A673 (cell line): ENCODE measurements around the gene TMX3. TPM values are rescaled to one million over a fixed set of nuclear protein-coding genes. Genes with fewer than 3 reads are reported as not detected.

Experiments used
- BruUV-seq: library from RNA; stranded (reverse); fragments of 400-500 nt; replicated peaks from 2 replicates; lab custom pipeline; 2021; lab: Mats Ljungman, UMichigan
- CTCF ChIA-PET: fragments of 300-600 bp; sonication (Branson Sonifier 250); formaldehyde crosslinking; loops from one replicate; lab custom pipeline; 2022; ENCODE audit warnings: antibody characterized with exemption; lab: Charles Lee
- POLR2A ChIA-PET: fragments of 300-600 bp; sonication (Branson Sonifier 250); formaldehyde crosslinking; loops from one replicate; lab custom pipeline; 2022; ENCODE audit warnings: antibody characterized with exemption; ENCODE audit not compliant: low non-redundant PET; lab: Charles Lee
- DNase-seq: peaks from one replicate; pipeline ENCODE4 v3.0.0-alpha.2; 2015; ENCODE audit warnings: low spot score
- H3K27ac ChIP-seq: fragments of 200-600 bp; sonication (generic); 2 replicates; pipeline ENCODE4 v1.5.1; 2016; ENCODE audit warnings: mixed run types, low read depth, mild to moderate bottlenecking, mixed read lengths, antibody characterized with exemption, low read length; ENCODE audit not compliant: poor library complexity, severe bottlenecking
- H3K27me3 ChIP-seq: fragments of 200-600 bp; sonication (generic); replicated peaks from 2 replicates; pipeline ENCODE4 v1.6.1; 2017; ENCODE audit warnings: mixed run types, low read depth, mild to moderate bottlenecking, mixed read lengths, antibody characterized with exemption, low read length; ENCODE audit not compliant: insufficient read depth, poor library complexity
- H3K36me3 ChIP-seq: fragments of 200-600 bp; sonication (generic); 2 replicates; pipeline ENCODE4 v1.6.1; 2016; ENCODE audit warnings: mixed run types, mild to moderate bottlenecking, mixed read lengths, antibody characterized with exemption, low read length; ENCODE audit not compliant: insufficient read depth, poor library complexity, severe bottlenecking
- H3K4me1 ChIP-seq: fragments of 200-600 bp; sonication (generic); 2 replicates; pipeline ENCODE4 v1.6.1; 2017; ENCODE audit warnings: mixed run types, mild to moderate bottlenecking, mixed read lengths, antibody characterized with exemption, low read length; ENCODE audit not compliant: insufficient read depth, poor library complexity, severe bottlenecking
- H3K4me3 ChIP-seq: fragments of 200-600 bp; sonication (generic); 2 replicates; pipeline ENCODE4 v1.5.1; 2016; ENCODE audit warnings: low read depth, mixed run types, mild to moderate bottlenecking, mixed read lengths, low read length; ENCODE audit not compliant: poor library complexity, severe bottlenecking
- H3K9me3 ChIP-seq: fragments of 200-600 bp; sonication (generic); 2 replicates; pipeline ENCODE4 v1.6.1; 2016; ENCODE audit warnings: mixed run types, low read depth, mild to moderate bottlenecking, mixed read lengths, antibody characterized with exemption, low read length; ENCODE audit not compliant: poor library complexity, severe bottlenecking
- CTCF ChIP-seq: fragments of 300-800, 200-600 bp; sonication (generic); conservative IDR thresholded peaks from 2 replicates; pipeline ENCODE4 v1.5.1; 2017; ENCODE audit warnings: low read depth, mild to moderate bottlenecking, antibody characterized with exemption, low read length, moderate library complexity, mixed read lengths
- EZH2 ChIP-seq: fragments of 200-600 bp; sonication (generic); IDR thresholded peaks from 2 replicates; pipeline ENCODE4 v1.6.1; 2017; ENCODE audit warnings: borderline replicate concordance, low read depth, mild to moderate bottlenecking, mixed read lengths, antibody characterized with exemption, low read length; ENCODE audit not compliant: poor library complexity, severe bottlenecking
- intact Hi-C: fragments of 100-400 bp; cut with micrococcal nuclease; formaldehyde crosslinking; loops from one replicate; pipeline ENCODE4 v1.10.0; 2022; ENCODE audit not compliant: unreplicated experiment
- total RNA-seq: library from RNA; stranded (reverse); gene quantifications from 2 replicates; pipeline ENCODE4 v1.2.3, GENCODE V29; 2021

TMX3 gene
- total RNA-seq, 1 experiment from 2014 or later, result 56.0 TPM

- H3K36me3 ChIP-seq, result peaks cover 25% of the 10 kb centered on the region
- H3K27me3 ChIP-seq, result no peaks in the 10 kb centered on the region
- CTCF ChIA-PET, result no interaction called here
- no TSS peak for BruUV-seq
- H3K27ac ChIP-seq, result no peak overlapping the region
- intact Hi-C loops, result no loop called here
- no peak overlapping the region for H3K4me3 ChIP-seq
- TF ChIP-seq EZH2 (no peak), CTCF (no peak)
- no peaks in the 10 kb centered on the region for H3K9me3 ChIP-seq
- H3K4me1 ChIP-seq, result peaks cover 18% of the 10 kb centered on the region
- POLR2A ChIA-PET, result no interaction called here
- peak; percentile 22 for DNase-seq
Measured at GRCh38 chr18:68703326-68703725, 11.6 kb downstream of the TMX3 start.

GRCh38 chr18:68701353-68701752 is 13.6 kb downstream of the TMX3 start:
- Histone ChIP-seq H3K9me3 (no peaks in the 10 kb centered on the region), H3K27ac (no peak overlapping the region), H3K27me3 (no peaks in the 10 kb centered on the region), H3K4me1 (peaks cover 18% of the 10 kb centered on the region), H3K36me3 (peaks cover 33% of the 10 kb centered on the region), H3K4me3 (no peak overlapping the region)
- no TSS peak for BruUV-seq
- TF ChIP-seq CTCF, result no peak
- TF ChIP-seq EZH2, result no peak
- ChIA-PET POLR2A (no interaction called here), CTCF (no interaction called here)
- DNase-seq, result no peak
- intact Hi-C loops, result no loop called here

GRCh38 chr18:68699043-68699442 is 15.9 kb downstream of the TMX3 start:
- peak; percentile 56 for DNase-seq
- H3K4me3 ChIP-seq, result no peak overlapping the region
- H3K27me3 ChIP-seq, result no peaks in the 10 kb centered on the region
- no peak for TF ChIP-seq CTCF
- TF ChIP-seq EZH2, result no peak
- peaks cover 38% of the 10 kb centered on the region for H3K36me3 ChIP-seq
- intact Hi-C loops, result no loop called here
- ChIA-PET CTCF (no interaction called here), POLR2A (no interaction called here)
- no peaks in the 10 kb centered on the region for H3K9me3 ChIP-seq
- H3K27ac ChIP-seq, result peak overlapping the region; percentile 59
- H3K4me1 ChIP-seq, result peaks cover 18% of the 10 kb centered on the region
- no TSS peak for BruUV-seq
